ENCODE results near the gene RPA4. TPM values are rescaled to one million over a fixed set of nuclear protein-coding genes. Genes with fewer than 3 reads are reported as not detected.
"Not testable (repeated sequence)": the region's sequence is repeated elsewhere in the genome, so short reads cannot be mapped to it uniquely, and the experiment has no call there.

RPA4 gene, protein sequence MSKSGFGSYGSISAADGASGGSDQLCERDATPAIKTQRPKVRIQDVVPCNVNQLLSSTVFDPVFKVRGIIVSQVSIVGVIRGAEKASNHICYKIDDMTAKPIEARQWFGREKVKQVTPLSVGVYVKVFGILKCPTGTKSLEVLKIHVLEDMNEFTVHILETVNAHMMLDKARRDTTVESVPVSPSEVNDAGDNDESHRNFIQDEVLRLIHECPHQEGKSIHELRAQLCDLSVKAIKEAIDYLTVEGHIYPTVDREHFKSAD
- under 1 TPM in 4 of 12 donors, not detected in 8; 0.08 to 0.16 (median 0.13) TPM for polyA plus RNA-seq (ENCODE audit: insufficient read length in 12 of 12)
- long read RNA-seq, donor 1: 0 reads
- long read RNA-seq, donor 2: 0 reads
- long read RNA-seq, donor 3: 0 reads
- long read RNA-seq, donor 4: 0 reads
- long read RNA-seq, donor 5: 0 reads
- long read RNA-seq, donor 6: 0 reads
- long read RNA-seq, donor 7: 0 reads
- long read RNA-seq, donor 8: 0 reads
- long read RNA-seq, donor 9: 0 reads
- long read RNA-seq, donor 10: 0 reads
- long read RNA-seq, donor 11: 0 reads

DNA sequence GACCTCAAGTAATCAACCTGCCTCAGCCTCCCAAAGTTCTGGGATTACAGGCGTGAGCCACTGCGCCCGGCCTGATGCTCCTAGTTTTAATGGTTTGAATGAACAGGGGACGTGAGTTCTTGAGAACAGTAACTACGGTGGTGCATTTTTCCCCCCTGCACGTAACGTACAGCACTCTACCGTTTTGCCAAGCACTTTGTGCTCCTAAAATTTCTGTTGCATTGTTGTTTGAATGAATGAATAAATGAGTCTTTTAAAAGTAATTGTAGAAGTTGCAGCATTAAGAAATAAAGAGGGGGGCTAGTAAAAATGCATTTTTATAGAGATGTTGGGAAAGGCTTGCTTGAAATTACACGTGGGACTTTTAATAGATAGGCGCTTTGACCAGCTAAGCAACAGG, at the start of gene RPA4:
RPA4 (plus strand) TSS at position 301 of the 400 bp plus-strand sequence. CDS start 403 bp downstream, outside the sequence.
- no peak for DNase-seq

DNA sequence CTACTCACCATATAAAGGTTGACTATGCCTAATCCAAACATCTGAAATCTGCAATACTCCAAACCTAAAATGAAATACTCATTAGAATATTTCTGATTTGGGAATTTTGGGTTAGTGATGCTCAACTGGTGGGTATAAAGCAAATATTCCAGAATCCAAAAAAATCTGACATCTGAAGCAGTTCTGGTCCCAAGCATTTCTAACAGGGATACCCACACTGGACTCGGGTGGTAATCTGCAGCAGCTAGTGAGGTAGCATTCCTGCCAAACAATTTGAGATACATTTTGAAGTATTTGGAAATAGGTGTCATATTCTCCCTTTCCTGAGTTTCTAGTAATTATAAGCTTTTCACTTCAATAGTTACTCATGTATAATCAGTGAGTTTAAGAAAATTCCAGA, 49.6 kb upstream of the RPA4 start:
- no peak for DNase-seq

DNA sequence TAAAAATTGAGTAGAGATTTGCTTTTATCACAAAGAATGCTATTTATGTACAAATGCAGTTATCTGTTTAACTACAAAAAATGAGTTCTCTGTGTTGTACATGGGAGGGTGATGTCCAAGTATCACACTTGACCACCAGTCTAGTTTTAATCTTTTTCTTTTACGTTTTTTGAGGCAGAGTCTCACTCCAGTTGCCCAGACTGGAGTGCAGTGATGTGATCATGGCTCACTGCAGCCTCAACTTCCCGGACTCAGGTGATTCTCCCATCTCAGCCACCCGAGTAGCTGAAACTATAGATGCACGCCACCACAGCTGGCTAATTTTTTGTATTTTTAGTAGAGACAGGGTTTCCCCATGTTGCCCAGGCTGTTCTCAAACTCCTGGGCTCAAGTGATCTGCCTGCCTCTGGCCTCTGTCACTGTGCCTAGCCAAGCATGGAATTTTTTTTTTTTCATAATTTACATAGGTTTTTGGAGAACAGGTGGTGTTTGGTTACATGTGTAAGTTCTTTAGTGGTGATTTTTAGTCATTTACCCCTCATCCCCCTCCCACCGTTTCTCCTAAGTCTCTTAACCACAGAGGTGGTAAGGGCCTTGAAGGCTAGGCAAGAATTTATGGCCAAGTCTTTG, 47.9 kb upstream of the RPA4 start:
- no peak for DNase-seq

DNA sequence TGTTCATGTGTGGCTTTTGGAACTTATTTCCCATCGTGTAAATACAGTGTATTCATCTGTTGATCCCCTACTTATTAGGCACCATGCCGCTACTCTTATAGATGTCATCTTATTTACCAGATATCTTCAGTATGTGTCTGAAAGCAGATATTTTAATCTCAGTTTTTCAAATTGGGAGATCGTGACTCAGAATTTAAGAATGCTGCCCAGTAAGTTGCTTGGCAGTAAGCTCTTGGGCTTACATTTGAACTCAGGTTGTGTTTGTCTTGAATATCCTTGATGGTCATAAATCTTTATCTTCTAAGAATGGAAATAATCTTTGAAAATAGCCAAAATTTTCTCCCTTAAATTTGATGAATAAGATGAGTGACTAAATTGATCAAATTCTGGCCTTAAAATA, 45.9 kb upstream of the RPA4 start:
- no peak for DNase-seq

DNA sequence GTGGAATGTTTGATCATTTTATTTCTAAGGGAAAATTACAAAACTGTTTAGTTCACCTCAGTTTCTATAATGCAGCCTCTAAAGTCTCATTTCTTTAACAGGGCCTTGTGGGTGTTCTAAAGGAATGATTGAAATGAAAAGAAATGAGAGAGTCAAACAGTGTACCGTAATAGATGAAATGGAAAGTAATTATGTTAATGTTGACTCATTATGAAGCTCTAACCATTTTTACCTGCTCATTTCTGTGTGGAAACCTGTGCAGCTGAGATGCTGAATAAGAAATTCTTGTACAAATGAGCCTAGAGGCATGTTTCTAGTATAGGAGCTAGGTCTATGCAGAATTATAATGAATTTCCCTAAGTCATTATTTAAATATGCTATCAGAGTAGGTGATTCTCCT, 45.2 kb upstream of the RPA4 start:
- DNase-seq: no peak

DNA sequence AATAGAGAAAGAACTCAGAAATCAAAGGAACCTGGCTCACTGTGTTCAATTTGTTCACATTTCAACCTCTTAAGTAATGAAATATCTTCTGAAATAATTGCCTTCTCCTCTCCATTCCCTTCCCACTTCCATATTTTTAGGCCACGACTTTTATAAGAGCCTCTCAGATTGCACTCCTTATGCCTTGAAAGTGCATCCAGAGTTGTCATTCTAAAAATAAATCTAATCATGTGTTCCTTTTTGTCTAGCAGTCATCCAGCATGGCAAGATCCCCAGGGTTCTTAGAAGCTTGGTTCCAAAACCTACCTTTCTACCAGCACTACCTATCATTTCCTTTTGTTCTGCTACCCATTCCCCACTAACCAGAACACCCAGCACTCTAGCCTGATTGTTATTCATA, 42.4 kb upstream of the RPA4 start:
- no peak for DNase-seq

DNA sequence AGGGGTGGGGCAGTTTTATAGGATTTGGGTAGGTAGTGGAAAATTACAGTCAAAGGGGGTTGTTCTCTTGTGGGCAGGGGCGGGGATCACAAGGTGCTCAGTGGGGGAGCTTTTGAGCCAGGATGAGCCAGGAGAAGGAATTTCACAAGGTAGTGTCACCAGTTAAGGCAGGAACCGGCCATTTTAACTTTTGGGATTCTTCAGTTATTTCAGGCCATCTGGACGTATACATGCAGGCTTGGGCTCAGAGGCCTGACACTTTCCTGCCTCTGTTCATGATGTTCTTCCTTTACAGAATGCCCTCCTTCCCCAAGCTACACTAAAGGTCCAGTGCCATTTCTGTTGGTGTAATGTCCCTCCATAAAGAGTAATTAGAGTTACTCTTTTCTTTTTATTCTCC, 41.8 kb upstream of the RPA4 start:
- DNase-seq: not testable (repeated sequence)

DNA sequence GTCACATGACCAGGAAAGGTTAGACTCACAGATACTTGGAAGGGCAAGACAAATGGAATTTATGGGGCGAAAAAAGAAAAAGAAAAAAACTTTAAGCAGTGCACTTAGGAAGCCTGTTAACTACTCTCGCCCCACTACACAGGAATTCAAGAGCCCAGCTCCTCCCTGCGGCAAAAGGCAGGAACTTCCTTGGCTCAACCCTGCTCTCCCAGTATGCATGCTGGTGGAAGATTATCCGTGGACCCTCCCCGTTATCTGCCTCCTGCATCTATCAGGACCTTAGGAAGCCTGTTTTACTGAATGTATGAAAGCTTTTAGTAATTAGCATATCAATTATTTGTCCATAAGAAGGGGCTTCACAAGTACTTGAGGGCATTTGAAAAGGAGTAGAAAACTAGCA, 40.1 kb upstream of the RPA4 start:
- DNase-seq: no peak

DNA sequence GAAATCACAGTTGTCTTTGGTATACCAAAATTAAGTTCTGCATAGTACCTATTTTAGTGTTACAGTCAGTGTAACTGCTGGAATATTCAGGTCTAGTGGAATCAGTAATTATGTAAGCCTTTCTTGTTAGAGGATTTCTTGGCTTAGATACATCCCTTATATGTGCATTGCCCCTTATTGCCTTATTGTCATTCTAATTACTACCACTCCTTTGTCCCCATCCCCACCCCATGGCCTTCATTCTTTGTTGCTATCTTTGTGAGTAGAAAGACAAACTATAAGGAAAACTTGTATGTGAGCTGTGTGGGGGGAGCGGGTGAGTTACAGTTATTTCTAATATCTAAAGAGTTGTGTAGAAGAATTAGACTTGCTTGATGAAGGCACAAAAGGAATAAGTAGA, 36.9 kb upstream of the RPA4 start:
- DNase-seq: no peak

DNA sequence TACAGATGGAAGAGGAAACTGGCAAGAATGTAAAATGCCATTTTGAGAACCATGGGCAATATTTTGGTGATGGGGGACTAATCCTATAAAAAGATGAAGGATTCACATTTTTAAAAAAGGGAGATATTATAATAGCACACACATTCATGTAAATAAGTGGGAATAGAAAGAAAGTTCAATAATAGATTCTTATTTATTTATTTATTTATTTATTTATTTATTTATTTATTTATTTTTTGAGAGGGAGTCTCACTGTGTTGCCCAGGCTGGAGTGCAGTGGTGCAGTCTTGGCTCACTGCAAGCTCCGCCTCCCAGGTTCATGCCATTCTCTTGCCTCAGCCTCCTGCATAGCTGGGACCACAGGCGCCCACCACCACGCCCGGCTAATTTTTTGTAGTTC, 24.3 kb upstream of the RPA4 start:
- DNase-seq: not testable (repeated sequence)

DNA sequence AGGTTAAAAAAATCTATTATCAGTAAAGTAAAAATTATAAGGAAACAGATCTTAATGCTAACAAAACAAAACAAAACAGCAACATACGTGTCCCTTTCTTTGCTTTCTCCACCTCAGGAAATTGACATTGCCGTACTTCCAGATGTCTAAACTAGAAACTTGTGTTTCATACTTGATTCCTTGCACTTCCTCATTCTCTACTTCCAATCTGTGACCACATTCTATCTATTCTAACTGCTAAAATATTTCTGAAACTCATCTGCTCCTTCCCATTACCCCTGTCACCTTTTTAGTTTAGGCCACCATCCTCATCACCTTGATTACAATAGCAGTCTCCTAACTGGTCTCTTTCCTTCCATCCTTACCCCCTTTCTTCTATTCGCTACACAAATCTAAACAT, 22.5 kb upstream of the RPA4 start:
- no peak for DNase-seq

DNA sequence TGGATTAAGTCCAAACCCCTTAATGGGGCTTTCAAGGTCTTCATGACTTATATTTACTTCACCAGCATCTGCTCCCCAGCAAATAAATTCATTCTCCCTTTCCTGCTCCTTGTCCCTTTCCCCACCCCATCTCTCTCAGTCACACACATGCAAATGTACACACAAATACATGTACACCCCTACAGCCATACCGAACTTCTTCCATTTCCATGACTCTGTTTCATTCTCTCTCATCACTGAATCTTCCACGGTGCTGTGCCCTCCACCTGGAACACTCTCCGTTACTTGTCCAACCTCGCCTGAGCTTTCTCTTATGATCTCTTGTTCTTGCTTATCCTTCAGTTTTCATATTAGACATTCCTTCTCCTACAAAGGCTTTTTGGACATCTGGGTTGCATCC, 22.0 kb upstream of the RPA4 start:
- DNase-seq: no peak

DNA sequence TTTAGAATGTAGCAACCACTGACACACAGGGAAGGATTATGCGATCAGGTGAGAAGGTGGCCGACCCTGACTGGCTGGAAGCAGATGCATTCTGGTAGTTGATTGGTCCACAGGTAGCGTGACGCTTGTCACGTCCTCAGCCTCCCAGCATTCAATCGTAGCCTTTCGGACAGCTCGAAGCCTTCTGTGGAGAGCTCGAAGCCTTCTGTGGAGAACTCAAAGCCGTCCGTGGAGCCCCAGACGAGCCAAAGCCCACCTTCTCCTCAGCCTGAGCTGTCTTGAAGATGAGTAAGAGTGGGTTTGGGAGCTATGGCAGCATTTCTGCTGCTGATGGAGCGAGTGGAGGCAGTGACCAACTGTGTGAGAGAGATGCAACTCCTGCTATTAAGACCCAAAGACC, 319 bp downstream of the RPA4 start:
- DNase-seq: no peak

DNA sequence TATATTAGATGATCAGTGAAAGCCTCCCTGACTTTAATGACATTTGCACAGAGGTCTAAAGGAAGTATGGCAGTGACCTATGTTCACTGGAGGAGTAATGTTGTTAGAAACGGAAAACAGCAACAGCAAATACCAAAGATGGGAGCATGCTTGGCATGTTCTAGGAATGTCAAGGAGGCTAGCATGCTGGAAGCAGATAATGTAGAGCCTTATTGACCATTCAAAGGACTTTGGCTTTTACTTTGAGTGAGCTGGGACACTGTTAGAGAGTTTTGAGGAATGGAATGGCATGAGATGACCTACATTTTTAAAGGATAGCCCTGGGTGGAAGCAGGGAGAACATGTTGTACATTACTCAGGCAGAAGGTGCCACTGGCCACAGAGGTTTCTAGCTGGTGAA, 6.0 kb downstream of the RPA4 start:
- DNase-seq: no peak

DNA sequence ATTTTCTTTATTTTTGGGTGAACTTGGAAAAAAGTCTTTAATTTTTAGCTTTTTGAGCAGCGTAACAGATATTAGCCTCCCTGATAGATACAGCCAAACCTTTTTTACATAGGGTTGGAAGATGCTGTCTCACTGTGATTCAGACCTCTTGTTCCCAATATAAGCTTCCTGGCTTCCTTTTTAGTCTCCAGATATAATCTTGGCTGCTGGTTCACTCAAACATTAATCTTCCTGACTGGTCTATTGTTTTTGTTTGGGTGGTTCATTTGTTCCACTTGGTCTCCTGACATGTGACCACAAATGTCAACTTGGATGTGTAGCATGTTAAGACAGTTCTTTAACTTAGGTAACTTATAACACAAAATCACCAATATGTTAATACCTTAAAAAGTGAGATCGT, 23.0 kb downstream of the RPA4 start:
- no peak for DNase-seq

DNA sequence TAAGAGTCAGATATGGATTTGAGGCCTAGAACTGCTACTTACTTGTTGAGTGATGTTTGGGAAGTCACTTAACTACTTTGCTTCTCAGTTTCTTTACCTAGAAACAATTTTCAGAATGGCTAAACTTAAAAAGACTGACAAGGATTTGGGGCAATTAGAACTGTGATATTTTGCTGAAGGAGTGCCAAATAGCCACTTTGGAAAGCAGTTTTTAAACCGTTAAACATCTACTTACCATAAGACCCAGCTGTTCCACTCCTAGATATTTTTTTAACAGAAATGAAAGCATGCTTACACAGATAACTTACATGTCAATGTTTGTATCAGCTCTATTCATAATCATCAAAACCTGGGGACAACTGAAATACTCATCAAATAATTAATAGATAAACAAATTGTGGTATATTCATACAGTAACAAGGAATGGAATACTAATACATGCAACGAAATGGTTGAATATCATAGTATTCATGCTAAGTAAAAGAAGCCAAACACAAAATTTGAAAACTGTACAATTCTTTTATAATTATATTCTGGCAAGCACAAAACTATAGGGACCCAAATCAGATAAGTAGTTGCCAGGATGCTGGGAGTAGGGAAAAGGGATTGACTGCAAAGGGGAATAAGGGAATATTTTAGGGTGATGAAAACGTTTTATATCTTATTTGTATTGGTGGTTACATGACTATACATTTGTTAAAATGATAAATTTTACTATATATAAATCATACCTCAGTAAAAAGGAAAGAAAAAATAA, 24.0 kb downstream of the RPA4 start:
- no peak for DNase-seq

DNA sequence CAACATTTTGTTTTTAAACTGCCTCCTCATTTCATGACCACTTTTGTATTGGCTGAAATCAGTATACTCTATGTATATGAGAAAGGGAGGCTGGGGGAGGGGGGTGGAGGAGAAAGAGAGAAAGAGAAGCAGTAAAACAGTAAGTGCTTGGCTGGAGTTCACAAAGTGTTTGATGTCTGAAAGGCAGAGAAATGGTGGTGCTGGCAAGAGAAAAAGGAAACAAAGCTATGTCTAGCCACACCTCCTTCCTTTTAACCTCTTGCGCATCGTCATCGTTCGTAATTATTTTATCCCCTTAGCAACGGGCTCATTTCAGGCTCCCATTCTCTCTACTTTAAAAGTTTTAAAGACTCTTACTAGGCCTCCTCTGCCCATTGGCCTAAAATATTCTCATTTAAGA, 25.6 kb downstream of the RPA4 start:
- no peak for DNase-seq

DNA sequence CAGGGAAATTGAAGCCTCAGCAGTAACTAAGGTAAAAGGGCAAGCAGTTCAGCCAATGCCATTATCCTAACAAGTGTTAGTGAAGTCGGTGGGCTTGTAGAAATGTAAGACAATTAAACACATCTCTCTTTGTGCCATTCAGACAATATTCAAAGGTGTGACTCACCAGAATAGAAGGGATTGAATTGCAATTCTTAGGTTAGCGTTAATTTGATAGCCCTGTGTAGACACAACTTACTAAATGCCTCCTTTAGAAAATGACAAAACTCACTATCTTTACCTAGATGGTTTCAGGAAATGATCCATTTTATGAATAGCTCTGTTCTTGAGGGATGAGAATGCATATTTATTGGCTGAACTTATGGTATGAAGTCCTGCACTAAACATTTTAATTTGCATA, 35.2 kb downstream of the RPA4 start:
- no peak for DNase-seq

DNA sequence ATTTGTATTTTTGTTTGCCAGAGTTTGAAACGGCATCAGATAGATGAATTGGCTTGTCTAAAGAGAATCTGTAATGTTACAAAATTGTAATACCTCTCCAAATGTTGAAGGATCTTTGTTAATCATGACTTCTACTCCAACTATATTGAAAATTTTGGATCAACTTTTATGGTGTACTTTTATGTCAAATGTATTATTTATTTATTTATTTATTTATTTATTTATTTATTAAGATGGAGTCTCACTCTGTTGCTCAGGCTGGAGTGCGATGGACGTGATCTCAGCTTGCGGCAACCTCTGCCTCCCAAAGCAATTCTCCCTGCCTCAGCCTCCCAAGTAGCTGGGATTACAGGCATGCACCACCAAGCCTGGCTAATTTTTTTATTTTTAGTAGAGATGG, 36.0 kb downstream of the RPA4 start:
- DNase-seq: no peak

DNA sequence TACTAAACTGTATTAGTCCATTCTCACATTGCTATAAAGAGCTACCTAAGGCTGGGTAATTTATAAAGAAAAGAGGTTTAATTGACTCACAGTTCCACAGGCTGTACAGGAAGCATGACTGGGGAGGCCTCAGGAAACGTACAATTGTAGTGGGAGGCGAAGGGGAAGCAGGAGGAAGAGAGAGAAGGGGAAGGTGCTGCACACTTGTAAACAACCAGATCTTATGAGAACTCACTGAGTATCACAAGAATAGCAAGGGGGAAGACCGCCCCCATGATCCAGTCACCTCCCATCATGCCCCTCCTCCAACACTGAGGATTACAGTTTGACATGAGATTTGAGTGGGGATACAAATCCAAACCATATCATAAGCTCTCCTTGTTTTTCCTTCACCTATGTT, 40.9 kb downstream of the RPA4 start:
- no peak for DNase-seq

DNA sequence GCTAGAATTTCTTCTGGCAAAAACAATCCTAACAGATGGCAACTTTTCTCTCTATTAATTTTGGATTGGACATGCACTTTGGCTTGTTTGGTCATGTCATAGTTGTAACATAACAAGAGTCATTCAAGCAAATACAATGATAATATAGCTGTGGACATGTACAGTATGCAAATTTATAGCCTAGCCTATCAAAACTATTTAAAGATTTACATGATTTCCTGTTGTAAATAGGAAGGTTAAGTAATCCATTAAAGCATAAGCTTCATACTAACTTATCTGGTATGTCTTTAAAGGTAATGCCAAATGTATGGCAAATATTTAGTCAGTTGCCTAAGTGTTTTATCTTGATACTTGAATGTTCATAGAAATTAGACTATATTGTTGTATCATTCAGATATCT, 45.3 kb downstream of the RPA4 start:
- no peak for DNase-seq

Data from muscle of arm (tissue), 14 donors.